ENCODE data around the gene OR51S1.

OR51S1 gene

GRCh38 chr11:4882543-4882942 is 33.5 kb upstream of the OR51S1 start:
- H4K8ac ChIP-seq (ENCODE audit: low read depth, low read length): no peak overlapping the region
- H2BK120ac ChIP-seq (ENCODE audit: low read depth, low read length): no peak overlapping the region
- H3K4me2 ChIP-seq (ENCODE audit: low read length): no peak overlapping the region
- no peak overlapping the region for H3K18ac ChIP-seq (ENCODE audit: low read length)
- no peak overlapping the region for H2BK15ac ChIP-seq (replicated peaks; ENCODE audit: low read depth)
- no peak overlapping the region for H2AK5ac ChIP-seq (ENCODE audit: low read length)
- WGBS (ENCODE audit: extremely low coverage, insufficient coverage, low lambda C conversion rate): no CpG with 5 or more reads among the region's 5 CpGs
- H3K4me3 ChIP-seq (ENCODE audit: low read length): no peak overlapping the region
- no peaks in the 10 kb centered on the region for H3K4me1 ChIP-seq (ENCODE audit: control insufficient read depth, low read depth, low read length)
- no peak overlapping the region for H2BK5ac ChIP-seq (ENCODE audit: low read length)
- no peaks in the 10 kb centered on the region for H3K79me2 ChIP-seq (ENCODE audit: control insufficient read depth, insufficient read depth, low read length)
- no peak for DNase-seq
- no peak overlapping the region for H3K56ac ChIP-seq (ENCODE audit: low read length)
- no peaks in the 10 kb centered on the region for H3K79me1 ChIP-seq (ENCODE audit: low read length)
- H3K36me3 ChIP-seq (ENCODE audit: control insufficient read depth, insufficient read depth, low read length): no peaks in the 10 kb centered on the region
- H4K5ac ChIP-seq (ENCODE audit: low read length): no peak overlapping the region
- no peak overlapping the region for H3K4ac ChIP-seq (ENCODE audit: low read depth, low read length)
- no peak overlapping the region for H3K23ac ChIP-seq (ENCODE audit: low read length)
- H3K27me3 ChIP-seq (ENCODE audit: insufficient read depth, low read length, poor library complexity): no peaks in the 10 kb centered on the region
- H3K27ac ChIP-seq (ENCODE audit: low read depth, low read length): no peak overlapping the region
- H3K9ac ChIP-seq (ENCODE audit: low read length): no peak overlapping the region

- H3K27ac ChIP-seq (ENCODE audit: low read depth, low read length): no peak within 1 kb of the TSS
- H3K9ac ChIP-seq (ENCODE audit: low read length): no peak within 1 kb of the TSS
- H3K4me1 ChIP-seq (ENCODE audit: control insufficient read depth, low read depth, low read length): no peaks in the 10 kb centered on the region
- no peak within 1 kb of the TSS for H3K23ac ChIP-seq (ENCODE audit: low read length)
- H3K36me3 ChIP-seq (ENCODE audit: control insufficient read depth, insufficient read depth, low read length): no peaks in the 10 kb centered on the region
- no peak within 1 kb of the TSS for H3K18ac ChIP-seq (ENCODE audit: low read length)
- no peak within 1 kb of the TSS for H2AK5ac ChIP-seq (ENCODE audit: low read length)
- no peak within 1 kb of the TSS for H3K56ac ChIP-seq (ENCODE audit: low read length)
- no CpG with 5 or more reads among the region's 8 CpGs for WGBS (ENCODE audit: extremely low coverage, insufficient coverage, low lambda C conversion rate)
- H2BK15ac ChIP-seq (replicated peaks; ENCODE audit: low read depth): no peak within 1 kb of the TSS
- no peaks in the 10 kb centered on the region for H3K79me1 ChIP-seq (ENCODE audit: low read length)
- no peak for DNase-seq
- H3K27me3 ChIP-seq (ENCODE audit: insufficient read depth, low read length, poor library complexity): no peaks in the 10 kb centered on the region
- H3K4ac ChIP-seq (ENCODE audit: low read depth, low read length): no peak within 1 kb of the TSS
- no peak within 1 kb of the TSS for H4K8ac ChIP-seq (ENCODE audit: low read depth, low read length)
- no peaks in the 10 kb centered on the region for H3K79me2 ChIP-seq (ENCODE audit: control insufficient read depth, insufficient read depth, low read length)
- H3K4me2 ChIP-seq (ENCODE audit: low read length): no peak within 1 kb of the TSS
- no peak within 1 kb of the TSS for H4K5ac ChIP-seq (ENCODE audit: low read length)
- no peak within 1 kb of the TSS for H2BK120ac ChIP-seq (ENCODE audit: low read depth, low read length)
- H2BK5ac ChIP-seq (ENCODE audit: low read length): no peak within 1 kb of the TSS
- no peak within 1 kb of the TSS for H3K4me3 ChIP-seq (ENCODE audit: low read length)
Observed at GRCh38 chr11:4881860-4882500, 33.0 kb upstream of the OR51S1 start, which contains the start of gene OR51T1. TSS of gene OR51T1 (plus strand) at chr11:4881900. CDS start at chr11:4881900, 0 bp downstream.

- H3K4ac ChIP-seq (ENCODE audit: low read depth, low read length): no peak overlapping the region
- H4K5ac ChIP-seq (ENCODE audit: low read length): no peak overlapping the region
- H3K9ac ChIP-seq (ENCODE audit: low read length): no peak overlapping the region
- no peak overlapping the region for H3K18ac ChIP-seq (ENCODE audit: low read length)
- no peak overlapping the region for H3K23ac ChIP-seq (ENCODE audit: low read length)
- H3K27me3 ChIP-seq (ENCODE audit: insufficient read depth, low read length, poor library complexity): no peaks in the 10 kb centered on the region
- no peaks in the 10 kb centered on the region for H3K4me1 ChIP-seq (ENCODE audit: control insufficient read depth, low read depth, low read length)
- H2BK15ac ChIP-seq (replicated peaks; ENCODE audit: low read depth): no peak overlapping the region
- no peaks in the 10 kb centered on the region for H3K36me3 ChIP-seq (ENCODE audit: control insufficient read depth, insufficient read depth, low read length)
- no peak overlapping the region for H3K27ac ChIP-seq (ENCODE audit: low read depth, low read length)
- no peak overlapping the region for H4K8ac ChIP-seq (ENCODE audit: low read depth, low read length)
- no peak overlapping the region for H2BK5ac ChIP-seq (ENCODE audit: low read length)
- H2BK120ac ChIP-seq (ENCODE audit: low read depth, low read length): no peak overlapping the region
- H3K4me3 ChIP-seq (ENCODE audit: low read length): no peak overlapping the region
- no peak overlapping the region for H3K56ac ChIP-seq (ENCODE audit: low read length)
- H2AK5ac ChIP-seq (ENCODE audit: low read length): no peak overlapping the region
- no peaks in the 10 kb centered on the region for H3K79me2 ChIP-seq (ENCODE audit: control insufficient read depth, insufficient read depth, low read length)
- no CpG with 5 or more reads among the region's 4 CpGs for WGBS (ENCODE audit: extremely low coverage, insufficient coverage, low lambda C conversion rate)
- H3K4me2 ChIP-seq (ENCODE audit: low read length): no peak overlapping the region
- no peak for DNase-seq
- H3K79me1 ChIP-seq (ENCODE audit: low read length): no peaks in the 10 kb centered on the region
Observed at GRCh38 chr11:4881188-4881587, 32.2 kb upstream of the OR51S1 start.

GRCh38 chr11:4865855-4866254 is 16.8 kb upstream of the OR51S1 start:
- no peak overlapping the region for H3K4ac ChIP-seq (ENCODE audit: low read depth, low read length)
- H3K18ac ChIP-seq (ENCODE audit: low read length): no peak overlapping the region
- no peak overlapping the region for H3K23ac ChIP-seq (ENCODE audit: low read length)
- H3K56ac ChIP-seq (ENCODE audit: low read length): no peak overlapping the region
- no peaks in the 10 kb centered on the region for H3K79me1 ChIP-seq (ENCODE audit: low read length)
- no peak overlapping the region for H2AK5ac ChIP-seq (ENCODE audit: low read length)
- WGBS (ENCODE audit: extremely low coverage, insufficient coverage, low lambda C conversion rate): no CpG with 5 or more reads among the region's 1 CpG
- no peak overlapping the region for H2BK15ac ChIP-seq (replicated peaks; ENCODE audit: low read depth)
- no peaks in the 10 kb centered on the region for H3K4me1 ChIP-seq (ENCODE audit: control insufficient read depth, low read depth, low read length)
- H2BK120ac ChIP-seq (ENCODE audit: low read depth, low read length): no peak overlapping the region
- H3K36me3 ChIP-seq (ENCODE audit: control insufficient read depth, insufficient read depth, low read length): no peaks in the 10 kb centered on the region
- H3K4me3 ChIP-seq (ENCODE audit: low read length): no peak overlapping the region
- no peak overlapping the region for H3K9ac ChIP-seq (ENCODE audit: low read length)
- no peak overlapping the region for H3K27ac ChIP-seq (ENCODE audit: low read depth, low read length)
- no peak overlapping the region for H4K5ac ChIP-seq (ENCODE audit: low read length)
- H3K27me3 ChIP-seq (ENCODE audit: insufficient read depth, low read length, poor library complexity): no peaks in the 10 kb centered on the region
- no peak overlapping the region for H2BK5ac ChIP-seq (ENCODE audit: low read length)
- DNase-seq: no peak
- no peaks in the 10 kb centered on the region for H3K79me2 ChIP-seq (ENCODE audit: control insufficient read depth, insufficient read depth, low read length)
- H3K4me2 ChIP-seq (ENCODE audit: low read length): no peak overlapping the region
- H4K8ac ChIP-seq (ENCODE audit: low read depth, low read length): no peak overlapping the region

GRCh38 chr11:4863876-4864275 is 14.9 kb upstream of the OR51S1 start:
- H2AK5ac ChIP-seq (ENCODE audit: low read length): no peak overlapping the region
- H2BK120ac ChIP-seq (ENCODE audit: low read depth, low read length): no peak overlapping the region
- H3K4ac ChIP-seq (ENCODE audit: low read depth, low read length): no peak overlapping the region
- no CpG with 5 or more reads among the region's 4 CpGs for WGBS (ENCODE audit: extremely low coverage, insufficient coverage, low lambda C conversion rate)
- no peak overlapping the region for H3K4me2 ChIP-seq (ENCODE audit: low read length)
- no peak overlapping the region for H2BK5ac ChIP-seq (ENCODE audit: low read length)
- H2BK15ac ChIP-seq (replicated peaks; ENCODE audit: low read depth): no peak overlapping the region
- H3K27me3 ChIP-seq (ENCODE audit: insufficient read depth, low read length, poor library complexity): no peaks in the 10 kb centered on the region
- H3K4me1 ChIP-seq (ENCODE audit: control insufficient read depth, low read depth, low read length): no peaks in the 10 kb centered on the region
- no peak overlapping the region for H3K9ac ChIP-seq (ENCODE audit: low read length)
- no peak overlapping the region for H3K4me3 ChIP-seq (ENCODE audit: low read length)
- H3K23ac ChIP-seq (ENCODE audit: low read length): no peak overlapping the region
- H3K56ac ChIP-seq (ENCODE audit: low read length): no peak overlapping the region
- H3K18ac ChIP-seq (ENCODE audit: low read length): no peak overlapping the region
- no peaks in the 10 kb centered on the region for H3K79me2 ChIP-seq (ENCODE audit: control insufficient read depth, insufficient read depth, low read length)
- no peak overlapping the region for H4K8ac ChIP-seq (ENCODE audit: low read depth, low read length)
- no peak for DNase-seq
- H3K36me3 ChIP-seq (ENCODE audit: control insufficient read depth, insufficient read depth, low read length): no peaks in the 10 kb centered on the region
- H3K27ac ChIP-seq (ENCODE audit: low read depth, low read length): no peak overlapping the region
- H4K5ac ChIP-seq (ENCODE audit: low read length): no peak overlapping the region
- no peaks in the 10 kb centered on the region for H3K79me1 ChIP-seq (ENCODE audit: low read length)
